ENCODE measurements around the gene FAM171A2. TPM values are rescaled to one million over a fixed set of nuclear protein-coding genes. Genes with fewer than 3 reads are reported as not detected.

Gene FAM171A2
- total RNA-seq, 1 donor from 2014 or later = 0.21 TPM

DNA sequence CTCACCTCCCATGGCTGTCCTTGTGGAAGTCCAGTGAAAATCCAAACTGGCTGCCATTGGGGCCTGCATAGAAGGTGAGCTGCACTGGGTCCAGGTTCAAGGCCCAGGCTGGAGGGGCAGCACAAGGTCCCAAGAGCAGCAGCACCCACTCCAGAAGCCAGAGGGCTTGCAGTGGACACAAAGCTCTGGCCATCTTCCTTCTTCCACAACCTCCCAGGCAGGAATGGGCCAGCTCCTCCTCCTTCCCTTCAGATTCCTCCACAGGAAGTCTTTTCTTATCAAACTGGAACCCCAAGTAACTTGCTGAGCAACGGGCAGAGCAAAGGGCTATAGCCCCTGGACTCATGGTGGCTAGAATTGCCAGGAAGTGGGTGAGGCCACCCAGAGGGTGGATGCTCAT lies 25.6 kb upstream of the FAM171A2 start, which contains the start of gene ITGA2B:
Gene ITGA2B (minus strand): TSS at position 369 of the 400 bp plus-strand sequence. CDS start 176 bp downstream, at position 193.
- Mint-ChIP-seq H3K36me3 (ENCODE audit: low read depth) (no peaks in the 10 kb centered on the region), H3K9me3 (no peaks in the 10 kb centered on the region), H3K27ac (no peak within 1 kb of the TSS), H3K4me3 (no peak within 1 kb of the TSS), H3K27me3 (peaks cover 9% of the 10 kb centered on the region), H3K4me1 (peaks cover 19% of the 10 kb centered on the region)
- intact Hi-C loops (cut with micrococcal nuclease) = loop anchor here (10.0 kb wide), 1 partner anchor 116 kb away; the partner anchor contains the start of gene GPATCH8
- DNase-seq = no peak

DNA sequence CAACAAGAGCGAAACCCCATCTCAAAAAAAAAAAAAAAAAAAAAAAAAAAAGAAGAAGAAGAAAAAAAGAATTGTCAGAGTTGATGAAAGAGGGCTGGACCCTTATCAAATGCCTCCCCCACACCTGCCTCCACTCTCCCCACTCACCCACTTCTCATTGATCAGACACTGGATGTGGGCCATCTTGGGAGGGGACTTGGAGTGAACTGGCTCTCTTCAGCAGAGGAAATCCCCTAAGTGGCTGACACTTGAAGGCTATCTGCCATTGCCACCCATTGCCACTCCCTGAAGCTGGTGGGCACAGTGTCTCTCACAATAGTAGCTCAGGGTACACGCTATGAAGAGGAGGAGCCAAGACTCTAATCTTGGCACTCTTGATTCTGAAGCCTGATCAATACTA lies 24.2 kb upstream of the FAM171A2 start:
- H3K36me3 Mint-ChIP-seq (ENCODE audit: low read depth) = no peaks in the 10 kb centered on the region
- no peak for DNase-seq
- intact Hi-C loops (cut with micrococcal nuclease) = loop anchor here (10.0 kb wide), 1 partner anchor 117 kb away; the partner anchor contains the start of gene GPATCH8
- H3K4me3 Mint-ChIP-seq = no peak overlapping the region
- H3K27me3 Mint-ChIP-seq = peaks cover 14% of the 10 kb centered on the region
- H3K4me1 Mint-ChIP-seq = peaks cover 13% of the 10 kb centered on the region
- no peaks in the 10 kb centered on the region for H3K9me3 Mint-ChIP-seq
- no peak overlapping the region for H3K27ac Mint-ChIP-seq

DNA sequence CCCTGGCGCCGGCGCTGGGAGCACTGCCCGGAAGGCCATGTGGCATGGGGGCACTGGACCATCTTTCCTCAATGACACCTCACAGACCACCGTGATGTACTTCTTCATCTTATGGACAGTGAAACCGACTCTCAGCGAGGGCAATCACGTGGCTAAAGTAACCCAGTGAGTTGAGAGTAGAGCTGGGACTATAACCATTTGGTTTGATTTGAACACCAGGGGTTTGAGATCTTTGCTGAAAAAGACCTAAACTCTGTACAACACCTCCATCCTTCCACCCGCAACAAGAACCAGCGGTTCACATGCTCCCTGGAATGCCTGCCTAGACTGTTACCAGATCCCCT lies 22.5 kb upstream of the FAM171A2 start:
- Mint-ChIP-seq H3K36me3 (ENCODE audit: low read depth) (no peaks in the 10 kb centered on the region), H3K4me1 (peaks cover 13% of the 10 kb centered on the region), H3K4me3 (peak overlapping the region; percentile 76), H3K9me3 (no peaks in the 10 kb centered on the region), H3K27ac (no peak overlapping the region), H3K27me3 (peaks cover 21% of the 10 kb centered on the region)
- no peak for DNase-seq
- intact Hi-C loops (cut with micrococcal nuclease) = loop anchor here (10.0 kb wide), 1 partner anchor 119 kb away; the partner anchor contains the start of gene GPATCH8

DNA sequence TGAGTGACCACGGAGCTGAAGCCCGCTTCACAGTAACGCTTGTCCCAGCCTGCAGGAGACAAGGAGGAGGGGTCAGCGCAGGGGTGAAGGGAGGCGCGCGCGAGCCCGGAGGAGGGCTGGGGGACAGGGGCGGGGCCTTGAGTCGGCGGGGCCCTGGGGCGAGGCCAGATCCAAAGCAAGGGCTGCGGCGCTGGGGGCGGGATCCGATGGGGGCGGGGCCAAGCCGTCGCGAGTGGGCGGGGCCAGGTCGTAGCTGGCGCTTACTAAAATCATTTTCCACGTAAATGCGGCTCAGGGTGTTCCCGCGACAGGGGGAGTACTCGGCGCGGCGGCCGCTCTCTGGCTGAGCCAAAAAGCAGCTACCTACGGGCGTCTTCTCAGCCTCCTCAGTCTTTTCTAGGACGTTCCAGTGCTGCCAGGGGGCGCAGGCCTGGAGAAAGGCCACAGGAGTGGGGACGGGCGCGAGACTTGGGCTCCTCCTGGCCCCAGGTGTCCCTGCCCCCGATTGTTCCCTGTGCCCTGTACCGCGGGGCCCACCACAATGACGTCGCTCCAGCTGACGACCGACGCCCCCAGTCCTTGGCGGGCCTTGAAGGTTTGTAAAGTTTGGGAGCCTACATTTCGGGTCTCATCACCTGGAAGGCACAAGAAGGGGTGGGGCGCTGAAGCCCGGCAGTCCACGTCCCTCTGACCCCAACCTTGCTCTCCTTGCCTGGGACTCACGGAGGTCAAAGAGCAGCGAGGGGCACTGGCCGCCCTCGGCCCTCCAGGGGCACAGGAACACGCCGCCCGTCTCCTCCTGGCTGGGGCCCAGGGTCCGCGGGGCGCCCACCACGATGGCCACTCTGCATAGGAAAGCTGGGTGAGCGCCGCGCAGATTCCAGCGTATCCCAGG lies 21.9 kb upstream of the FAM171A2 start:
- peak; percentile 95 for DNase-seq
- Mint-ChIP-seq H3K4me1 (peaks cover 13% of the 10 kb centered on the region), H3K27me3 (peaks cover 21% of the 10 kb centered on the region), H3K36me3 (ENCODE audit: low read depth) (no peaks in the 10 kb centered on the region), H3K9me3 (no peaks in the 10 kb centered on the region), H3K27ac (peak overlapping the region; percentile 38), H3K4me3 (peak overlapping the region; percentile 76)
- intact Hi-C loops (cut with micrococcal nuclease) = loop anchor here (1.0 to 10.0 kb wide), 2 partner anchors 22 to 119 kb away; partner anchors contain the start of genes FAM171A2 and GPATCH8

DNA sequence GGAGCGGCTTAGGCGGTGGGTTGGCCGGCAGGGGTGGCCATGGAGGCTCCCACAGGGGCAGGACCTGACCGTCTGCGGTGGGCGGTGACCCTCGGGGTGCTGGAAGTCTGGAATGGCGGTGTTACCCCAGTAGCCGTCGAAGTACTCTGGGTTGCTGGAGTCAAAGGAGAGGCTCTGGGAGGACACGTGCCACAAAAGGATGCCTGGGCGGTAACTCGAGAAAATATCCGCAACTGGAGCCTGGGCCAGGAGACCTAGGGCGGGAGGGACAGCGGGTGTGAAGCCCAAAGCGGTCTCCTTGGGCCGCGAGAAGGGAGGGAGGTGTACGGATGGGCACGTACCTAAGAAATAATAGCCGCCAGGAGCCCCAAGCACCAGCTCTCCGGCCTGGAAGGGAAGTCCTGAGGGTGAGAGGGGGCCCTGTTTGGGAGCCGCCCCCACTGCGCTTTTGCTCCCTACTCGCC lies 21.2 kb upstream of the FAM171A2 start:
- intact Hi-C loops (cut with micrococcal nuclease) = loop anchor here (1.0 to 10.0 kb wide), 2 partner anchors 22 to 120 kb away; partner anchors contain the start of genes FAM171A2 and GPATCH8
- H3K4me1 Mint-ChIP-seq = peaks cover 12% of the 10 kb centered on the region
- H3K4me3 Mint-ChIP-seq = peak overlapping the region; percentile 76
- no peaks in the 10 kb centered on the region for H3K9me3 Mint-ChIP-seq
- H3K27ac Mint-ChIP-seq = no peak overlapping the region
- DNase-seq = no peak
- no peaks in the 10 kb centered on the region for H3K36me3 Mint-ChIP-seq (ENCODE audit: low read depth)
- H3K27me3 Mint-ChIP-seq = peaks cover 21% of the 10 kb centered on the region

DNA sequence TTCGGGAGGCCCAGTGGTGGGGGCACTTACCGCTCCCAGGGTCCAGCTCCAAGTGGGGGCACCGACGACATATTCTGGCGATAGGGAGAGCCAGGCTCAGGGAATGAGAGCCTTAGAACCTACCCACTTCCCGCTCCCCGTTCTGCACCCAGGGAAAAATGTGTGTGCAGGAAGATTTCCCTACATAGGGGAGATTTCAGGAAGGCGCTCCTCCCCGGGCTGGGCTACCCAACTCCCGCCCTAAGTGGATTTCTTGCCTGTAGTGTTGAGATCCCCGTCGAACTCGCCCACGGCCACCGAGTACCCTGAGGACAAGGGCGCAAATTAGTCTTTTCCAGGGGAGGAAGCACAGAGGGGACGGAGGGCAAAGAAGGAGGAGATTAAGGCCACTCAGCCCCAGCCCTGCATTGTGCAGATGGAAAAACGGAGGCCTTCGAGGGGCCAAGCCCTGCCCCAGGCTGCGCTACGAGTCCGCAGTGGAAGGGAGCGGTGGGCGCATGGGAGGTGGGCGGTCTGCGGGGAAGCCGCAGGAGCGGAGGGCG lies 20.7 kb upstream of the FAM171A2 start:
- Mint-ChIP-seq H3K27ac (no peak overlapping the region), H3K9me3 (no peaks in the 10 kb centered on the region), H3K27me3 (peaks cover 21% of the 10 kb centered on the region), H3K4me3 (peak overlapping the region; percentile 76), H3K36me3 (ENCODE audit: low read depth) (no peaks in the 10 kb centered on the region), H3K4me1 (peaks cover 7% of the 10 kb centered on the region)
- no peak for DNase-seq
- intact Hi-C loops (cut with micrococcal nuclease) = loop anchor here (10.0 kb wide), 1 partner anchor 120 kb away; the partner anchor contains the start of gene GPATCH8

DNA sequence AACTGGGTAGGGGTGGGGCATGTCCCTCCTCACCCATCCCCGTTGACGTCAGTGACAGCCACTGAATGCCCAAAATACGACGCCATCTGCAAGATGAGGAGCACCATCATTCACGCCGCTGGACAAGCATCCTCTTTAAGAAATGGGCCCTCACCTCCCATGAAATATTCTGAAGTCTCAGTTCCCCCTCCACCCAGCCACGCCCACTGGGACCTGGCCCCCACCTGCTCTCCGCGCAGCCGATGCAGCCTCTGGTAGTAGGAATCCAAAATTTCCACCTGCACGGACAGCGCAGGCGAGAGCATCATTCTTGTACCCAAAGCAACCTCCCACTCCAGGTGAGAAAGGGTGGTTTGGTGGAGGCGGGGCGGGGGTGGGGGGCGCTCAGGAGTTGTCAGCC lies 20.2 kb upstream of the FAM171A2 start:
- intact Hi-C loops (cut with micrococcal nuclease) = loop anchor here (10.0 kb wide), 1 partner anchor 121 kb away; the partner anchor contains the start of gene GPATCH8
- no peaks in the 10 kb centered on the region for H3K36me3 Mint-ChIP-seq (ENCODE audit: low read depth)
- DNase-seq = no peak
- H3K27me3 Mint-ChIP-seq = peaks cover 21% of the 10 kb centered on the region
- peaks cover 6% of the 10 kb centered on the region for H3K4me1 Mint-ChIP-seq
- H3K27ac Mint-ChIP-seq = no peak overlapping the region
- no peak overlapping the region for H3K4me3 Mint-ChIP-seq
- no peaks in the 10 kb centered on the region for H3K9me3 Mint-ChIP-seq

DNA sequence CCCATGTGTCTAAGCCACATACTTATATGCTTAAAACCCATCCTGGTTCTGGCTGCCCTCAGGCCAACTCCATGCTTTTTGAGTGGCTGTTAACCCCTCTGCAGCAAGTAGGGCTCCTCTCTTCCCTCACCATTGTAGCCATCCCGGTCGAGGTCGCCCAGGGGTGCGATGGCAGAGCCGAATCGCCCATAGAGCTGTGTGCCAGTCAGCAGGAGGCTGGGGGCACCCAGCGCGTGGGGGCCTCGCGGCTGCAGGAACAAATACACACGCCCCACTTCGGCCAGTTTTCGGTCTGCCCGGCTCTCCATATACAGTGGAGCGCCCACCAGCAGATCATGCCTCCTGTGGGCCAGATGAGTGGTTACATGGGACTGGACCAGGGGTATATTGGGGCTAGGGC lies 19.7 kb upstream of the FAM171A2 start:
- Mint-ChIP-seq H3K4me1 (peaks cover 6% of the 10 kb centered on the region), H3K9me3 (no peaks in the 10 kb centered on the region), H3K27me3 (peaks cover 21% of the 10 kb centered on the region), H3K4me3 (no peak overlapping the region), H3K27ac (no peak overlapping the region), H3K36me3 (ENCODE audit: low read depth) (no peaks in the 10 kb centered on the region)
- DNase-seq = no peak
- intact Hi-C loops (cut with micrococcal nuclease) = loop anchor here (10.0 kb wide), 1 partner anchor 121 kb away; the partner anchor contains the start of gene GPATCH8

DNA sequence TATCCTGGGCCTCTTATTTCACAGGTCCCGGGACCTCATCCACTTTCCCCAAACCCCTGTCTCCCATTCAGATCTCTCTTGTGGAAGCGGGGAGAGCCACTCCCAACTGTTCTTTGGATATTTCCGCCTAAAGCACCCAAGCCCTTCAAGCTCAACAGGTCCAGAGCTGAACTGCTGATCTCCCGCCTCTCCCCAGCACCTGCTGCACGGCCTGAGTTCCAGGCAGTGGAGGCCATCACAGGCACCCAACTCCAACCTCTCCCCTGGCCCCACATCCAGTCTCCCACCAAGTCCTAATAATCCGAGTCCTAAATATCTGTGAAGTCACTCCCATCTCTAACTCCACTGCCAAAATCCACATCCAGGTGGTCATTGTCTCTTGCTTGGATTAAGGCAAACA lies 19.3 kb upstream of the FAM171A2 start:
- Mint-ChIP-seq H3K4me3 (no peak overlapping the region), H3K27me3 (peaks cover 21% of the 10 kb centered on the region)
- intact Hi-C loops (cut with micrococcal nuclease) = loop anchor here (10.0 kb wide), 1 partner anchor 122 kb away; the partner anchor contains the start of gene GPATCH8

DNA sequence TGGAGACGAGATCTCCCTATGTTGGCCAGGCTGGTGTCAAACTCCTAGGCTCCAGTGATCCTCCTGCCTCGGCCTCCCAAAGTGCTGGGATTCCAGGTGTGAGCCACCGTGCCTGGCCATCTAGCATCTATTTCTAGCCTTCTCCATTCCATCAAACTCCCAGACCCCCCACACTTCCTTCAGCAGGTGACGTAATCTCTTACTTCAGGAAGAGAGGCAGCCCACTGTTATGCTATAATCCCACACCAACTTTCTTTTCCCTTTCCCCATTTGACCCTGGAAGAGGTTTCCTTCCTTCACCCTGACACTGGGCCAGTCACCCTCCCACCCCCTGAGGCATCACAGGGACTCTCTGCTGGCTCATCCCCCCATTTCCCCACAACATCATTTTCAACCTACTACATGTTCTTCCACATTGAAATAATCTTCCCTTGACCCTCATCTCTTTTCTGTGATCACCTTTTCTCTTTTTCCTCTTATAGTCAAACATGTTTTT lies 18.2 kb upstream of the FAM171A2 start:
- H3K27ac Mint-ChIP-seq = no peak overlapping the region
- no peaks in the 10 kb centered on the region for H3K36me3 Mint-ChIP-seq (ENCODE audit: low read depth)
- peaks cover 6% of the 10 kb centered on the region for H3K4me1 Mint-ChIP-seq
- no peak for DNase-seq
- intact Hi-C loops (cut with micrococcal nuclease) = loop anchor here (10.0 kb wide), 1 partner anchor 123 kb away; the partner anchor contains the start of gene GPATCH8
- no peaks in the 10 kb centered on the region for H3K9me3 Mint-ChIP-seq
- no peak overlapping the region for H3K4me3 Mint-ChIP-seq
- peaks cover 21% of the 10 kb centered on the region for H3K27me3 Mint-ChIP-seq

More for the DNA sequence above, 19.3 kb upstream of the FAM171A2 start:
- no peaks in the 10 kb centered on the region for H3K36me3 Mint-ChIP-seq (ENCODE audit: low read depth)
- H3K4me1 Mint-ChIP-seq = peaks cover 6% of the 10 kb centered on the region
- H3K9me3 Mint-ChIP-seq = no peaks in the 10 kb centered on the region
- no peak for DNase-seq
- no peak overlapping the region for H3K27ac Mint-ChIP-seq

DNA sequence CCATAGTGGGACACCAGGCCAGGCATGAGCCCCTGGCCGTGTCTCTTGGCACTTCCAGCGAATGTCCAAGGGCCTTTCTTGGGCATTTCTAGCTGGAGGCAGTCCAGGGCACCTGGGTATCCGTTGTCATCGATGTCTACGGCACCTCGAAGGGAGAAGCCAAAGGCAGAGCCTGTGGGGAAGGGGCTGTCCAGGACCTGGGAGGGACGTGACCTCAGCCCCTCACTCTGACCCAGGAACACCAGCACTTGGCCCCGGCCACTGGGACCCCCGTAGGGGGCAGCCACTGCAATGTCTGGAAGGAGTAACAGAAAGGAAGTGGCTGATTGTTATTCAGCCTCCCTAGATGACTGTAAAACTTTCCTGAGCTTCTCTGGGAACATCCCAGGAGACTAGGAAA lies 17.1 kb upstream of the FAM171A2 start:
- intact Hi-C loops (cut with micrococcal nuclease) = loop anchor here (10.0 kb wide), 1 partner anchor 124 kb away; the partner anchor contains the start of gene GPATCH8
- Mint-ChIP-seq H3K36me3 (ENCODE audit: low read depth) (no peaks in the 10 kb centered on the region), H3K27ac (no peak overlapping the region), H3K4me1 (peaks cover 4% of the 10 kb centered on the region), H3K9me3 (no peaks in the 10 kb centered on the region), H3K27me3 (peaks cover 16% of the 10 kb centered on the region), H3K4me3 (no peak overlapping the region)
- no peak for DNase-seq

DNA sequence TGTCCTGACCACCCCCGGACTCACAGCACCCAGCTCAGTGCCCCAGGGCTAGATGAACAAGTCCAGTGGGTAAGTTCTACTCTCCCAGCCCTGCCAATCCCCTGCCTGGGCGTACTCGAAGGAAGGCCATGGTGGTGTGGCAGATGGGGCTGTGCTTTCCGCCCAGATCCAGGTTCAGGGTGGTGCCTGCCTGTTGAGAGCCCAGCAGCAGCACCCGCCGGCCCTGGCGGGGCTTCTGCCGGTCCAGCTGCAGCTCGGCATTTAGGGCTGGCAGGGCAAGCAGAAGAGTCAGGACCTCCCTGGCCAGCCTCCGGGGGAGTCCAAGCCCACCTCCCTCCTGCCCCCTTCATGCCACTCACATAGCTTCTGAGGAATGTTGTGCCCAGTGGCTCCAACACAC lies 16.2 kb upstream of the FAM171A2 start:
- Mint-ChIP-seq H3K9me3 (no peaks in the 10 kb centered on the region), H3K27me3 (peaks cover 16% of the 10 kb centered on the region), H3K4me1 (peaks cover 4% of the 10 kb centered on the region), H3K36me3 (ENCODE audit: low read depth) (no peaks in the 10 kb centered on the region), H3K27ac (no peak overlapping the region), H3K4me3 (no peak overlapping the region)
- no peak for DNase-seq
- intact Hi-C loops (cut with micrococcal nuclease) = loop anchor here (10.0 kb wide), 1 partner anchor 125 kb away; the partner anchor contains the start of gene GPATCH8

DNA sequence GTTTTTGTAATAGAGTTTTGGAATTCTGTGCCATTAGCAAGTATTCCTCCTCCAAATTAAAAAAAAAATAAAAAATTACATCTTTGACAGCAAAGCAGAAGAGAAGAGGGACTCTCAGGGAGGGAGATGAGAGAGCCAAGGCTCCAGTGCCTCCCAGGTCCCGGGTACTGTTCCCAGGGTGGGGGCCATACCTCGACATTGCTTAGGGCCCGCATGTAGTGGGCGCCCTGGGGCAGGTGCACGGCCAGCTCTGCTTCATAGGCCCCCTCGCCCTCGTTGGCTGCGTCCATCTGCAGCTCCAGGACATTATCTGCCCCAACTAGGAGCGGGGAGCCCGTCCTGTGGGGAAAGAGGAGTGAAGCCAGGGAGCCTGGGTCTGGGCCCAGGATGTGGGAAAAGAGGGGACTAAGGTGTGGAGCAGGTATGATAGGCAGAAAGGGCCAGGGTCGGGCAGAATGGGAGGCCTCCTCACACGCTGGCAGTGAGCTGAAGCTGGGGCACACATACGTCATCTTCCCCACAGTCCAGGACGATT lies 14.6 kb upstream of the FAM171A2 start:
- Mint-ChIP-seq H3K4me3 (no peak overlapping the region), H3K4me1 (no peaks in the 10 kb centered on the region), H3K9me3 (no peaks in the 10 kb centered on the region), H3K27me3 (peaks cover 11% of the 10 kb centered on the region), H3K27ac (no peak overlapping the region), H3K36me3 (ENCODE audit: low read depth) (no peaks in the 10 kb centered on the region)
- no peak for DNase-seq
- intact Hi-C loops (cut with micrococcal nuclease) = no loop called here
